GM18873 (cell line): ENCODE measurements around the gene APOL3.
"Not testable (repeated sequence)": the region's sequence is repeated elsewhere in the genome, so short reads cannot be mapped to it uniquely, and the experiment has no call there.

Experiments
- ATAC-seq: cut with Tn5 transposase; IDR thresholded peaks from one replicate; pipeline ENCODE4 v1.9.1; 2021; ENCODE audit warnings: mild to moderate bottlenecking, moderate library complexity, moderate number of reproducible peaks; ENCODE audit not compliant: unreplicated experiment, low FRiP score

APOL3 gene

GRCh38 chr22:36162127-36163034 is 1.8 kb upstream of the APOL3 start:
- ATAC-seq = no peak

DNA sequence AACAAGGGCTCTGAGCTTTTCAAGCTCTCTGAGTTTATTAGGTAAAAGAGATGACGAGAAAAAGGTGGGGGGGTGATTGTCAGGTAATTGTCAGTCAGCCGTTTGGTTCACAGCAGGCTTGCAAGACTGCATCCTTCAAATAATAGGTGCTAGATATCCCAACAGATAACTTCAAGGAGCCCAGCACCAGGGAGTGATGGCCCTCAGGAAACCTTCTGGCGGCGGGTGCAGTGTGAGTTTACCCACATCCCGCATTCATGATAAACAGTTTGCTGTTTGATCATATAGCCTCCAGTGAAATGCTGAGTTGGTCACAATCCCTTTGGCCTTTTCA is 1.2 kb upstream of the APOL3 start:
- not testable (repeated sequence) for ATAC-seq

GRCh38 chr22:36156515-36157419 is 3.8 kb downstream of the APOL3 start:
- no peak for ATAC-seq

- ATAC-seq = no peak
These were observed 4.4 kb downstream of the APOL3 start for GRCh38 chr22:36156119-36156514.

- no peak for ATAC-seq
These were observed 4.9 kb downstream of the APOL3 start for GRCh38 chr22:36155702-36156101.

GRCh38 chr22:36154423-36154945 is 6.1 kb downstream of the APOL3 start:
- no peak for ATAC-seq

DNA sequence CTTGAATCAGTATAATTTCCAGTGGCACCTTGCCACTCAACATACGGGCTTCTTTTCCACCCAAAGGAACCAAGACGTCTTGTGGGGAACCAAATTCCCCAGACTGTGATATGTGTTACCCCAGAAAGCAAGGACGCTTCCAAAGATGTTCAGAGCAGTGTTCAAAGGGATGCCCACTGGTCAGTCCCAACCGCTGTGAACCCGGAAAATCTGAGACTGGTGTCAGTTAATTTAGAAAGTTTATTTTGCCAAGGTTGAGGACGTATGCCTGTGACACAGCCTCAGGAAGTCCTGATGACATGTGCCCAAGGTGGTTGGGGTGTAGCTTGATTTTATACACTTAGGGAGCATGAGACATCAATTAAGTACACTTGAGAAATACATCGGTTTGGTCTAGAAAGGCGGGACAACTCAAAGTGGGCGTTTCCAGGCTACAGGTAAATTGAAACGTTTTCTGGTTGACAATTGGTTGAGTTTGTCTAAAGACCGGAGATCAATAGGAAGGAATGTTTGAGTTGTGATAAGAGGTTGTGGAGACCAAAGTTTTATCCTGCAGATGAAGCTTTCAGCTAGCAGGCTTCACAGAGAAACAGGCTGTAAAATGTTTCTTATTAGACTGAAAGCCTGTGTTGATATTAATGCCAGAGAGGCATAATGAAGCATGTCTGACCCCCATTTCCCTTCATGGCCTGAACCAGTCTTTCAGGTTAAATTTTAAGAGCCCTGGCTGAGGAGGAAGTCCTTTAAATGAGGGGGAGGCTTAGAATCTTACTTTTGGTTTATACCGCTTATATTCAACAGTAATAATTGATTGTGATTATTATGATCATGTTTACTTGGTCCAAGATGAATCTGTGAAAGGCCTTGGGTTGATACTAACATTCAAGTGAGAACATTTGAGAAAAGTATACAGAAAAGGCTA is 6.8 kb downstream of the APOL3 start:
- no peak for ATAC-seq

GRCh38 chr22:36152821-36153220 is 7.7 kb downstream of the APOL3 start:
- ATAC-seq = not testable (repeated sequence)

DNA sequence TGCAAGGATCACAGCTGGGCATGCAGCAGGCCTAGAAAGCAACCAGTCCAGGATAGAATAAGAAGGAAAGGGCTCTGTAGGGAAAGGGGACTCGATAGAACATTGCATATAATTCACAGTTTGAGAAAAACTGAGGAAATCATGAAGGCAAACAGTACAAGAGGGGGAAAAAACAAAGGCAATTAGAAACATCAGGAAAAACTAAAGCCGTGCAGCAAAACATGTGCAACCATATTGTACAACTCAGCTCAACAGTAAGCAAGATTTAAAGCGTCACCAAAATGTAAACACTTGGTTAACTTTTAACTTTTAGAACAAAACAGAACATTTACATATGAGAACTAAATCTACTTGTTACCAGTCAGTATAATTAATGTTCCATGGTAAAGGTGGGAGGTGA is 8.5 kb downstream of the APOL3 start:
- ATAC-seq = no peak

GRCh38 chr22:36151006-36151595 is 9.5 kb downstream of the APOL3 start:
- ATAC-seq = no peak

- ATAC-seq = no peak
These were observed 11.1 kb downstream of the APOL3 start for GRCh38 chr22:36149441-36149840.

- ATAC-seq = no peak
These were observed 12.1 kb downstream of the APOL3 start for GRCh38 chr22:36148411-36148810.

- ATAC-seq = no peak
These were observed 13.3 kb downstream of the APOL3 start for GRCh38 chr22:36147196-36147791.

DNA sequence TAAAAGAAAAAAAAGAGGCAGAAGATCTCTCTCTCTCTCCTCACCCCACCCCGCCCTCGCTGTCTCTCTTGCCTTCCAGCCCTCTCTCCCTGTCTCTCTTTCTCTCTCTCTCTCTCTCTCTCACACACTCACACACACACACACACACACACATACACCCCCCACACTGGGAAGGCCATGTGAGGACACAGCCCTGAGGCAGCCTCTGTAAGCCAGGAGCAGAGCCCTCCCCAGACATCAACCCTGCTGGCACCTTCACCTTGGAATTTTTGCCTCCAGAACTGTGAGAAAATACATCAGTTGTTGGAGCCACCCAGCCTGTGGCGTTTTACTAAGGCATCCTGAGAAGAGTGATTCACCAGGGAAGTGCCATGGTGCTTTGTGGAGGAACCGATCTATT is 14.7 kb downstream of the APOL3 start:
- no peak for ATAC-seq

GRCh38 chr22:36144886-36145541 is 15.5 kb downstream of the APOL3 start:
- no peak for ATAC-seq

DNA sequence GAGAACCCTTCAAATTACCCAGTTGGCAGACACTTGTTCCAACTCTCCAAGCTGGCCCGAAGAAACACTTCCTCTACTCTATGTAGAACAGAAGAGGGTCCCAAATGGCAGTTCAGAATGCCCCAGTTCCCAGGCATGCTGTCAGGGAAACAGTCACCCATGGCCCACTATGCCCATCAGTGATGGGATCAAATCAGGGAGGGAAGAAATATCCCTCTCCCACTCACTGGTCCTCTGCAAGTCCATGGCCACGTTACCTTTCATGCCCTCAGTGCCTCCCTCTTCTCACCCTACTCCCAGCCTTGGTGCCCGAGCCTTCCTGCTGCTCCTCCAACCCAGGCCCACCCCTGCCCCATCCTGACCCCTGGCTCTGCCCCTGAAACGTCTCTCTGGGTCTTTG is 16.6 kb downstream of the APOL3 start:
- no peak for ATAC-seq

DNA sequence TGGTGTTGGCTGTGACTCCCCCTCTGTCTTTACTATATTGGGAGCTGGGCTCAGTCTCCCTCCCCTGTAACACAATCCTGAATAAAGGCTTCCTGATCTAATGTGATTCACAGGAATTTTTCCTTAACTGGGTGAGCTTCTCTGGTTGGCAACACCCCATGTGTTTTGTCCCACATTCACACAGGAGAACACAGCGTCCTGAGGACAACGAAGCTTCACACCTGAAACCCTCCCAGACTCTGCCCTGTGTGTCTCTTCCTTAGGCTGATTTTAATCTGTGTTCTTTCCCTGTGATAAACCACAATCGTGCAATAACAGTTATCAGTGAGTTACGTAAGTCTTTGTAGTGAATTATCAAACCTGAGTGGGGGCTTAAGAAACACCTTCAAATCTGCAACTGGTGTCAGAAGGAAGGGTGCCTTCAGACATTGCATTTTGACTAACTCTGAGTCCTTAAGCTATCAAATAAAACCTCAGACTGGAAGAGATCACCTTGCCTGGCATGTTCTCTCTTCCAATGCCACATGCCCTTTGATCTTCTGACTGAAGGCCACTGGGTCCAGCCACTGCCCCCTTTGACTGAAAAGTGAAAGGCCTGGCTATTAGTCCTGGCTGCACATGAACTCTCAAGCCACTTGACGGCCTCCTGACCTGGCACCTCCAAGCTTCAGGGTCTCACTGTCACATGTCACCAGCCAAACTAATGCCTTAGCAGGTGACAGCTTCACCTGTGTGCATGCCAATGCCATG is 17.3 kb downstream of the APOL3 start:
- no peak for ATAC-seq

DNA sequence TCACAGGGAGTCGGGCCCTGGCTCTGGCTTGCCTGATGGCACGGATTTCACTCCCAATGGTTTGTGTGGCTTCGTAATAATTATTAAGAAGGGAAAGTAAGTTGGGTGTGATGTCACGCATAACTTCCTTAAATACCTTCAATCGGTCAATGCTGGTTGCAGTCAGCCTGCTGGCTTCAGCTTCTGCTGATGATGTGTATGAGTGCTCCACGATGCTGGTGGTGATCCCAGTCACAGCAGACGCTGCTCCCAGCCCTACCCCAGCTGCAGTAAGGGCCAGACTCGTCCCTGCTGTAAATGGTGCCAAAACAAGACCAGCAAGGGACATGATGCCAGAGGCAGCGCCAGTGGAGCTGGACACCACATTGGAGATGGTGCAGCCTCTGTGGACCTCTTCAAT is 19.1 kb downstream of the APOL3 start:
- ATAC-seq = no peak
